ENCODE results near the gene CCNI2.

The CCNI2 gene

GRCh38 chr5:132746954-132747615, at the start of gene CCNI2:
Gene CCNI2, plus strand, starts transcription at chr5:132747426. Its CDS starts 70 bp downstream, at chr5:132747496.
- DNase-seq (ENCODE audit: insufficient read length, low spot score): no peak
- no peak for FAIRE-seq
- no peak for TF ChIP-seq POLR2A (IDR thresholded peaks at IDR 0.05; ENCODE audit: low read depth, low read length)

DNA sequence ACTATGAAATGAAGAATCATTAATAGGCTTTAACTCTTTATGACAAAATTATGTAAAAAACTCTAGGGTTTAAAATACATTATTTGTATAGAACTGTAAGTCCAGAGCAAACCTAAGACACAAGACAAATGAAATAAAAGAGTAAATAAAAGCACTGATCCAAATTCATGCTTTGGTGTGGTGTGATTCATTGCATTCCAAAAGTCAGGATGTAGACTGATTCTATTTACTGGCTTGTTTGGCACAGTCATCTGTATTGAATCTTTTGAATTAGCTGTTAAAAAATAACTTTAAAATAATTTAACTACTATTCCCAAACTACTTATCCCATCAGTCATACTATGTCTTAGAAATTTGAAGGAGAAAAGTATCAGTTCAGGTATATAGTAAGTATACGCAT, 42.4 kb upstream of the CCNI2 start:
- DNase-seq (ENCODE audit: insufficient read length, low spot score) (peak; percentile 6), FAIRE-seq (peak; percentile 80)
- no peak for TF ChIP-seq POLR2A (IDR thresholded peaks at IDR 0.05; ENCODE audit: low read depth, low read length)

- TF ChIP-seq POLR2A (IDR thresholded peaks at IDR 0.05; ENCODE audit: low read depth, low read length): no peak
- DNase-seq (ENCODE audit: insufficient read length, low spot score) (no peak), FAIRE-seq (no peak)
These were observed 38.6 kb upstream of the CCNI2 start for GRCh38 chr5:132708645-132709044.

DNA sequence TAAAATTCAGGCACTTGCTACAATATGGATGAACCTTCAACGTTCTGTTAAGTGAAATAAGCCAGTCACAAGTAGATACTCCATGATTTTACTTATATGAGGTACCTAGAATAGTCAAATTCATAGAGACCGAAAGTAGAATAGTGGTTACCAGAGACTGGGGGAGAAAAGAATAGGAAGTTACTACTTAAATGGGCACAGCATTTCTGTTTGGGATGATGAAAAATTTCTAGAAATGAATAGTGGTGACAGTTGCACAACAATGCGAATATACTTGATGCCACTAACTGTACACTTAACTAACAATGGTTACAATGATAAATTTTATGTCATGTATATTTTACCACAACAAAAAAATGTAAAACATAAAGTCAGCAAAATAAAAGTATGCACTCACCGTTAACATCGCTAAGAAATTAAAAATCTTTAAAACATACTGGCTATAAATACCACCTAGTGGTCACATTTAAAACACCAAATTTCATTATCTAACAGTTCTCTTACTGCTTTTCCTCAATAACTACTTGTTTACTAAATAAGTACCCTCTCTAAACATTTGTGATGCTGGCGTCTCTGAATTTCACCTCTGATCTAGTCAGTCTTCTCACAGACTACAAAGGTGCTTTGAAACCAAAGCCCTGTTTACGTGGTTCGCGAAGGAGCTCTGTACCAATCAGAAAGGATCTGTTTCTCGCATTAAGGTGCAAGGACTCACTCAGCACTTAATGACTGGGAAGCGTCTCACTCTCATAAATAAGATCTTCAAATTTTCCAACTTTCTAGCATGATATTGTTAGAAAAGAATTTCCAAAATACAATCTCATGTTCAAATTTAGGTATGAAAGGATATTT, 32.5 kb upstream of the CCNI2 start:
- peak; percentile 78 for FAIRE-seq
- DNase-seq (ENCODE audit: insufficient read length, low spot score): no peak
- no peak for TF ChIP-seq POLR2A (IDR thresholded peaks at IDR 0.05; ENCODE audit: low read depth, low read length)

DNA sequence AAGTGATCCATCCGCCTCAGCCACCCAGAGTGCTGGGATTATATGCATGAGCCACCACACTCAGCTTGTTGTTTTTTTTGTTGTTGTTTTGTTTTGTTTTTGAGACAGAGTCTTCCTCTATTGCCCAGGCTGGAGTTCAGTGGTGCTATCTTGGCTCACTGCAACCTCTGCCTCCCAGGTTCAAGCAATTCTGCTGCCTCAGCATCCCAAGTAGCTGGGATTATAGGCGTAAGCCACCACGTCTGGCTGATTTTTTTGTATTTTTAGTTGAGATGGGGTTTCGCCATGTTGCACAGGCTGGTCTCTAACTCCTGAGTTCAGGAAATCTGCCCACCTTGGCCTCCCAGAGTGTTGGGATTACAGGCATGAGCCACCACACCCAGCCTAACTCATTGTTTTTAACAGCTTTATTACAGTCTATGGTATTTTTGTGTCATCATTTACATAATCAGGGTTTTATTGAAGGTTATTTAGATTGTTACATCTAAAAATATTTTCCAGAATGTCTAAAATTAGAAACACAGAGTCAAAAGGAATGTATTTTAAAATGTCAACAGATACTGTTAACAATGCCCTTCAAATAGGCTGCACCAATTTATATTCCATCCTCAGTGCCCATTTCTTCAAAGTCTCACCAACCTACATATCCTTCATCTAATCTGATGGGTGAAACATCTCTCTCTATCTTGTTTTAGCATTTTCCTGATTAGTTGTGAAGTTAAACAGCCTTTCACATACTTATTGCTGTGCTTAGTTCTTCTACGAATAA, 28.5 kb upstream of the CCNI2 start:
- DNase-seq (ENCODE audit: insufficient read length, low spot score) (no peak), FAIRE-seq (no peak)
- no peak for TF ChIP-seq POLR2A (IDR thresholded peaks at IDR 0.05; ENCODE audit: low read depth, low read length)

GRCh38 chr5:132725745-132726144, 21.5 kb upstream of the CCNI2 start:
- DNase-seq (ENCODE audit: insufficient read length, low spot score) (no peak), FAIRE-seq (no peak)
- TF ChIP-seq POLR2A (IDR thresholded peaks at IDR 0.05; ENCODE audit: low read depth, low read length): no peak

GRCh38 chr5:132729896-132730295, 17.3 kb upstream of the CCNI2 start:
- no peak for TF ChIP-seq POLR2A (IDR thresholded peaks at IDR 0.05; ENCODE audit: low read depth, low read length)
- FAIRE-seq: no peak

GRCh38 chr5:132733499-132734148, 13.6 kb upstream of the CCNI2 start:
- FAIRE-seq (no peak), DNase-seq (ENCODE audit: insufficient read length, low spot score) (no peak)
- no peak for TF ChIP-seq POLR2A (IDR thresholded peaks at IDR 0.05; ENCODE audit: low read depth, low read length)

More at GRCh38 chr5:132729896-132730295, 17.3 kb upstream of the CCNI2 start:
- DNase-seq (ENCODE audit: insufficient read length, low spot score): no peak

- TF ChIP-seq POLR2A (IDR thresholded peaks at IDR 0.05; ENCODE audit: low read depth, low read length): no peak
- no peak for DNase-seq (ENCODE audit: insufficient read length, low spot score)
- FAIRE-seq: no peak
These were observed 12.5 kb upstream of the CCNI2 start for GRCh38 chr5:132734687-132735086.

GRCh38 chr5:132736853-132737833, 10.1 kb upstream of the CCNI2 start, which contains the start of gene KIF3A:
Gene KIF3A, minus strand, starts transcription at chr5:132737546. Its CDS starts 127 bp downstream, at chr5:132737419.
- DNase-seq (ENCODE audit: insufficient read length, low spot score): peak; percentile 99
- peak; percentile 85 for TF ChIP-seq POLR2A (IDR thresholded peaks at IDR 0.05; ENCODE audit: low read depth, low read length)
- FAIRE-seq: peak; percentile 97

- TF ChIP-seq POLR2A (IDR thresholded peaks at IDR 0.05; ENCODE audit: low read depth, low read length): no peak
- FAIRE-seq (no peak), DNase-seq (ENCODE audit: insufficient read length, low spot score) (no peak)
These were observed 9.1 kb upstream of the CCNI2 start for GRCh38 chr5:132737982-132738681.

GRCh38 chr5:132739232-132739631, 8.0 kb upstream of the CCNI2 start:
- FAIRE-seq (no peak), DNase-seq (ENCODE audit: insufficient read length, low spot score) (no peak)
- TF ChIP-seq POLR2A (IDR thresholded peaks at IDR 0.05; ENCODE audit: low read depth, low read length): no peak

Measured in H54 (cell line).